Activated CD4-positive, alpha-beta memory T cell treated with anti-CD3 and anti-CD28 coated beads, Interleukin-2, amount 10 ng/mL, durations not matched to agents 7 days and 5 days (primary cell): ENCODE data around the gene ACE. TPM values are rescaled to one million over a fixed set of nuclear protein-coding genes. Genes with fewer than 3 reads are reported as not detected.

Experiments
- CTCF ChIA-PET: fragments of 350-600 bp; sonication (Branson Sonifier 250); formaldehyde crosslinking; loops from one replicate; lab custom pipeline; 2021; ENCODE audit warnings: antibody characterized with exemption, inconsistent platforms; lab: Charles Lee
- POLR2A ChIA-PET: fragments of 350-600 bp; sonication (Branson Sonifier 250); formaldehyde crosslinking; loops from one replicate; lab custom pipeline; 2021; ENCODE audit warnings: antibody characterized with exemption; lab: Charles Lee
- DNase-seq: peaks from one replicate; pipeline ENCODE4 v3.0.0-alpha.2; 2020
- H3K27ac Mint-ChIP-seq: one replicate; pipeline ENCODE4 v1.8.0; 2021; ENCODE audit warnings: mild to moderate bottlenecking, mixed read lengths
- H3K27me3 Mint-ChIP-seq: one replicate; pipeline ENCODE4 v1.8.0; 2021; ENCODE audit warnings: mixed read lengths
- H3K36me3 Mint-ChIP-seq: one replicate; pipeline ENCODE4 v1.8.0; 2021; ENCODE audit warnings: low read depth, mixed read lengths
- H3K4me1 Mint-ChIP-seq: one replicate; pipeline ENCODE4 v1.8.0; 2021; ENCODE audit warnings: mixed read lengths
- H3K4me3 Mint-ChIP-seq: one replicate; pipeline ENCODE4 v1.8.0; 2021; ENCODE audit warnings: mild to moderate bottlenecking, mixed read lengths
- H3K9me3 Mint-ChIP-seq: one replicate; pipeline ENCODE4 v1.8.0; 2021; ENCODE audit warnings: mixed read lengths
- total RNA-seq, 2 experiments: library from RNA; stranded (reverse); gene quantifications; one replicate each; pipeline ENCODE4 v1.2.3, GENCODE V29; 2021

The ACE gene
- total RNA-seq, 2 experiments from 2014 or later: 10.6 to 12.2 TPM

DNA sequence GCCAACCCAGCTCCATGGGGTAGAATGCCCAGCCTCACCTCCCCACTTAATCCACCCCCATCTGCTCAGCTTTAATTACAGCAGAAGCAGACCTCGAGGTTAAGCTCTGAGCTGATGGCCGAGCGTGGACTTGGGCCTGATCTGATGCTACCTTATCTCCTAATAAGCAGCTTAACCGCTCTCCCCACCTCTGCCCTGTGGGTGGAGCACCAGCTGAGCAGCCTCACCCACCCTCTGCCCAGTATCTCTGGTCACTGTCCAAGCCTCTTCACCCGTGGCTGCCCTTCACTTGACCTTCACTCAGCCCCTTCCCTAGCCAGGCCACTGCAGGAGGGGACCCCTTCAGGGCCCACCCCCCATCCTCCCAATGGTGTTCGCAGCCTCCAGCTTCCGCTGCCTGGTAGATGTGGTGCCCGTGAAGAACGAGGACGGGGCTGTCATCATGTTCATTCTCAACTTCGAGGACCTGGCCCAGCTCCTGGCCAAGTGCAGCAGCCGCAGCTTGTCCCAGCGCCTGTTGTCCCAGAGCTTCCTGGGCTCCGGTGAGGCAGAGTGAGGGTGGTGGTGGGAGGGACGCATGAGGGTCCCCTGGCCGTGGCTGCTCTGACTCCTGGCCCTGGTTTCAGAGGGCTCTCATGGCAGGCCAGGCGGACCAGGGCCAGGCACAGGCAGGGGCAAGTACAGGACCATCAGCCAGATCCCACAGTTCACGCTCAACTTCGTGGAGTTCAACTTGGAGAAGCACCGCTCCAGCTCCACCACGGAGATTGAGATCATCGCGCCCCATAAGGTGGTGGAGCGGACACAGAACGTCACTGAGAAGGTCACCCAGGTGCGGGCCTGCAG lies 53.1 kb downstream of the ACE start:
- ChIA-PET POLR2A (no interaction called here), CTCF (no interaction called here)
- Mint-ChIP-seq H3K9me3 (no peaks in the 10 kb centered on the region), H3K27me3 (no peaks in the 10 kb centered on the region), H3K4me1 (no peaks in the 10 kb centered on the region), H3K4me3 (no peak overlapping the region), H3K36me3 (no peaks in the 10 kb centered on the region), H3K27ac (no peak overlapping the region)
- no peak for DNase-seq

DNA sequence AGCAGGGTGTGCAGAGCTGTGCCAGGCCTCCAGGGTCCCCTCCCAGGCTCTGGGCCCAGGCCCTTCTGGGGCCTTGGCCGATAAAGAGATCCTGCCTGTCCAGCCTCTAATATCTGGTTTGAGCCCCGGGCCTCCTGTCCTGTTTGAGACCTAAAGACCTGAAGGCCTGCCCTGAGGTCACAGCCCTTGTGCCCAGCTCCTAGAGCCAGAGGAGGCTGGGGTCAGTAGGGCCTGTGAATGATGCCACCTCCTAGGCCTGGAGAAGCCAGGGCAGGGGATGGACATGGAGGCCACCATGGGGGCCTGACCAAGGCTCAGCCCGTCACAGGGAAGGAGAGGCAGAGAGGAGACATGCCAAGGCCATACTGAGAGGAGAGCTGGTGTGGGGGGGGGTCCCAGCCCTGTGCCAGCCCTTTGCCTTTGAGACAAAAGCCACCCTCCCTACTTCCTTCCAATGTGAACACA lies 53.7 kb downstream of the ACE start:
- DNase-seq: no peak
- Mint-ChIP-seq H3K4me3 (no peak overlapping the region), H3K4me1 (no peaks in the 10 kb centered on the region), H3K9me3 (no peaks in the 10 kb centered on the region), H3K27me3 (no peaks in the 10 kb centered on the region), H3K27ac (no peak overlapping the region), H3K36me3 (no peaks in the 10 kb centered on the region)
- POLR2A ChIA-PET: no interaction called here
- CTCF ChIA-PET: no interaction called here

DNA sequence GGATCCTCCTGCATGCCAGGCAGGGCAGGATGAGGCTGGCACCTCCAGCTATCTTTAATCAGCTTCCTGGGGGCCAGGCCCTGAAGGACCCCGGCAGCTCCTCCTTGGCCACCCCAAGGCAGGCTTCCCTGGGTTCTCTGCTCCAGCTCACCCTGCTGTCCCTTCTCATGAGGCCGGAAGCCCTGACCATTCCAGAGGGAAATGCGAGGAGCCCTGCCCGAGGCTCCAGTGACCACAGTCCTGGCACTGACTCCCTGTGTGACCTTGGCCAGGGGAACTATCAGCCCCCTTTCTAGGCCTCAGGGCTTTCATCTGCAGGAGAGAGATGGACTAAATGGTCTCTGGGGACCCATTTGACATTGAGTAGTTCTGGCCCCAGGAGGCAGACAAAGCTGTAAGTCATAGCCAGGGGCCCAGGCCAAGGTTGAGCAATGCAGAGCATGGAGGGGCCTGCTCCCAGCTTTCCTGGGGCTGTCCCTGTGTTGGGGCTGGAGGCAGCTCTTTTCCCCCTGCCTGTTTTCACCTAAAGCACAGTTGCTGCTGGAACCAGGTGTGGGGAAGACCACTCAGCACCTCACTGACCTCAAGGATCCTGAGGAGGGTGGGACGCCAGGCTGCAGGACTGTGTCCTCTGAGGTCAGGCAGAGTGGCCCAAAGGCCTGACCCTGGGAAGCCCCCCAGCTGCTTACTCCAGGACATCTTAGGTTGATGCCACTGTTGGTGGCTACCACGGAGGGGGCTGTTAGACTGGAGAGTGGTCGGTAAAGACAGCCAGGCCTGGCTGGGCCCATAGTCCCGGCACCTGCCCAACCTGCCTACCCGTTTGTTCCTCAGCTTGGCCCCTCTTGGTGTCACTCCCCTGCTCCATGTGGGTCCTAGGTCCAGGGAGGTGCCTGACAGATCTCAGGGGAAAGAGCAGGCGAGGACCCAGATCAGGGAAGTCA lies 54.4 kb downstream of the ACE start:
- Mint-ChIP-seq H3K4me1 (no peaks in the 10 kb centered on the region), H3K4me3 (no peak overlapping the region), H3K27me3 (peaks cover 3% of the 10 kb centered on the region), H3K36me3 (no peaks in the 10 kb centered on the region), H3K27ac (no peak overlapping the region), H3K9me3 (no peaks in the 10 kb centered on the region)
- CTCF ChIA-PET: no interaction called here
- POLR2A ChIA-PET: no interaction called here
- DNase-seq: no peak

DNA sequence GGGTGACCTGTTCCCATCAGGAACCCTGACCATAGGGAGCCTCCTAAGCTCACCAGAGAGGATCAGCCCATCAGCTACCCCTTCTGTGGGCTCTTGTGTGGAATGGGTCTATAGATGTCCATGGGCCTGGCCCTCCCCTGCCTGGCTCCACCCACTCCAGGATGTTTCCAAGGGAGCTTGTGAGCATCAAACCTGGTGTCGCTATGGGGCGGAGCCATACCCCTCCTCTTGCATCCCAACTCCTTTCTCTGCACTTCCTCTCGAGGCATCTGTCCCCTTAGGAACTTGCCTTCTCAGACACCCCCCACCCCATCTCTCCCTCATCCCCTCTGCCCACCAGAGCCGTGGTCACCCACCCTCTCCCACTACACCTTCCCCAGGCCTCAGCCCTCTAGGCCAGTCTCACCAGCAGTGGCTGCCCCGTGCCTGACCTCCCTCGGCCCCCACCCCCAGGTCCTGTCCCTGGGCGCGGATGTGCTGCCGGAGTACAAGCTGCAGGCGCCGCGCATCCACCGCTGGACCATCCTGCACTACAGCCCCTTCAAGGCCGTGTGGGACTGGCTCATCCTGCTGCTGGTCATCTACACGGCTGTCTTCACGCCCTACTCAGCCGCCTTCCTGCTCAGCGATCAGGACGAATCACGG lies 56.7 kb downstream of the ACE start:
- DNase-seq: no peak
- ChIA-PET CTCF (interaction anchor here (0.6 kb wide), 1 partner anchor 85 kb away, joined by 3 read pairs; no protein-coding TSS in a partner anchor), POLR2A (no interaction called here)
- Mint-ChIP-seq H3K27ac (no peak overlapping the region), H3K9me3 (no peaks in the 10 kb centered on the region), H3K27me3 (peaks cover 15% of the 10 kb centered on the region), H3K4me3 (no peak overlapping the region), H3K4me1 (peaks cover 2% of the 10 kb centered on the region), H3K36me3 (no peaks in the 10 kb centered on the region)

DNA sequence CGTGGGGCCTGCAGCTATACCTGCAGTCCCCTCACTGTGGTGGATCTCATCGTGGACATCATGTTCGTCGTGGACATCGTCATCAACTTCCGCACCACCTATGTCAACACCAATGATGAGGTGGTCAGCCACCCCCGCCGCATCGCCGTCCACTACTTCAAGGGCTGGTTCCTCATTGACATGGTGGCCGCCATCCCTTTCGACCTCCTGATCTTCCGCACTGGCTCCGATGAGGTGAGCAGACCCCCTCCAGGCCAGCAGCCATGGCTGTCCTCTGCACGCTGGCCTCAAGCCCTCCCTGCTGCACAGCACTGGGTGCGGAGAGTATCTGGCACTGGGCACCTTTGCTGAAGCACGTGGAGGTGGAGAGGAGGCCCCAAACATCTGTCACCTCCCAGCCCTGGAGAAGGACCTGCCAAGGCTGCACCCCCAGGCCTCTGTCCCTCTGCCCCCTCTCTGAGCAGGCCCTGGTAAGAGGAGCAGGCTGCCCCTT lies 57.3 kb downstream of the ACE start:
- H3K4me3 Mint-ChIP-seq: no peak overlapping the region
- CTCF ChIA-PET: no interaction called here
- POLR2A ChIA-PET: no interaction called here
- no peaks in the 10 kb centered on the region for H3K36me3 Mint-ChIP-seq
- H3K27me3 Mint-ChIP-seq: peaks cover 21% of the 10 kb centered on the region
- H3K4me1 Mint-ChIP-seq: peaks cover 2% of the 10 kb centered on the region
- H3K9me3 Mint-ChIP-seq: no peaks in the 10 kb centered on the region
- H3K27ac Mint-ChIP-seq: no peak overlapping the region
- no peak for DNase-seq

DNA sequence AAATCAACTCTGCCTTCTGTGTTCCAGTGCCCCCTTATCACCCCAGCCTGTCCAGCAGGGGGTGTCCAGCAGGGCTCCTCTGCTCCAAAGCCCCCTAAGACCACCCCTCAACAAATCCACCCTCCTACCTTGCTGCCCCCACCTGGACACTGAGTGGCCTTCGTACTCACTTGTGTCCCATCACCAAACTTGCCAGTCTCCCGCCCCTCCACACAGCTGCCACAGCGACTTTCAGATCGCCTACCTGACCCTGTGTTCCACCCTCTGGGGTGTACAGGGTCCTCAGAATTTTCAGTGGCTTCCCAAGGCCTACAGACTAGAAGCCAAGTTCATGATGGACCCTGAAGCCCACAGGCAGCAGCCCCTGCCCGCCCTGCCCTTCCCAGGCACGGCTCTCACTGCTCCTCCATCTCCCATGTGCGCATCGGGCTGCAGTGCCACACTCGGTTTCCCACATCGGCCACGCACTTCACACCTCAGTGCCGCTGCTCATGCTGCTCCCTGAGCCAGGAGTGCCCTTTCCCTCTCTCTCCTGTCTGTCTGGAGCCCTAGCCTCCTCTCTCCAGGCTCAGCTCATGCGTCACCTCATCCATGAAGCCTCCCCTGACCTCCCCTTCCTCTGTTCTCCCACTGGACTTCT lies 58.1 kb downstream of the ACE start:
- Mint-ChIP-seq H3K27me3 (peaks cover 29% of the 10 kb centered on the region), H3K9me3 (no peaks in the 10 kb centered on the region), H3K36me3 (no peaks in the 10 kb centered on the region), H3K27ac (no peak overlapping the region), H3K4me1 (peaks cover 4% of the 10 kb centered on the region), H3K4me3 (no peak overlapping the region)
- no peak for DNase-seq
- CTCF ChIA-PET: no interaction called here
- POLR2A ChIA-PET: no interaction called here

DNA sequence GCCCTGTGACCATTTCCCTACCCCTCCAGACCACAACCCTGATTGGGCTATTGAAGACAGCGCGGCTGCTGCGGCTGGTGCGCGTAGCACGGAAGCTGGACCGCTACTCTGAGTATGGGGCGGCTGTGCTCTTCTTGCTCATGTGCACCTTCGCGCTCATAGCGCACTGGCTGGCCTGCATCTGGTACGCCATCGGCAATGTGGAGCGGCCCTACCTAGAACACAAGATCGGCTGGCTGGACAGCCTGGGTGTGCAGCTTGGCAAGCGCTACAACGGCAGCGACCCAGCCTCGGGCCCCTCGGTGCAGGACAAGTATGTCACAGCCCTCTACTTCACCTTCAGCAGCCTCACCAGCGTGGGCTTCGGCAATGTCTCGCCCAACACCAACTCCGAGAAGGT lies 58.8 kb downstream of the ACE start:
- H3K27ac Mint-ChIP-seq: no peak overlapping the region
- no peaks in the 10 kb centered on the region for H3K36me3 Mint-ChIP-seq
- no peaks in the 10 kb centered on the region for H3K9me3 Mint-ChIP-seq
- POLR2A ChIA-PET: no interaction called here
- H3K27me3 Mint-ChIP-seq: peaks cover 32% of the 10 kb centered on the region
- no peak for DNase-seq
- CTCF ChIA-PET: no interaction called here
- no peak overlapping the region for H3K4me3 Mint-ChIP-seq
- H3K4me1 Mint-ChIP-seq: peaks cover 4% of the 10 kb centered on the region

DNA sequence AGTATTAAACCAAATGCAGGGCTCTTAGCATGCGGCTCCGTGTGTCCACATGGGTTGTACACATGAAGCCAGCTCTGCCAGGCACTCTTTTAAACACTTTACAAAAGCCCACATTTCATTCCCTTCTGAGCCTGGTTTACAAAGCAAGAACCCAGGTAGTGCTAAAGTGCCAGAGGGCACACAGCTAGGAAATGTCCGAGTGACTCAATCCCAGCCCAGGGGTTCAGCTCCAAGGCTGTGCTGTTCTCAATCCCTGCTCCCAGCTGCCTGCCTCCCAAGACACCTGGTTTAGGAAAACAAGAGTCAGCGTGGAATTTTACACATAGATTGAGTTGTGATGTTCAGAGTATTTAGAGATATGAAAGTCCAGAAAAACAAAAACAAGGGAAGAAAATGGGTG lies 60.1 kb downstream of the ACE start:
- H3K4me1 Mint-ChIP-seq: peaks cover 4% of the 10 kb centered on the region
- no peaks in the 10 kb centered on the region for H3K9me3 Mint-ChIP-seq
- ChIA-PET CTCF (interaction anchor here (1.7 kb wide), 1 partner anchor 111 kb away, joined by 3 read pairs; no protein-coding TSS in a partner anchor), POLR2A (interaction anchor here (1.1 to 2.3 kb wide), 2 partner anchors 12 to 14 kb away, joined by 3 to 7 read pairs; no protein-coding TSS in a partner anchor)
- H3K36me3 Mint-ChIP-seq: no peaks in the 10 kb centered on the region
- peaks cover 32% of the 10 kb centered on the region for H3K27me3 Mint-ChIP-seq
- H3K4me3 Mint-ChIP-seq: no peak overlapping the region
- no peak for DNase-seq
- no peak overlapping the region for H3K27ac Mint-ChIP-seq

DNA sequence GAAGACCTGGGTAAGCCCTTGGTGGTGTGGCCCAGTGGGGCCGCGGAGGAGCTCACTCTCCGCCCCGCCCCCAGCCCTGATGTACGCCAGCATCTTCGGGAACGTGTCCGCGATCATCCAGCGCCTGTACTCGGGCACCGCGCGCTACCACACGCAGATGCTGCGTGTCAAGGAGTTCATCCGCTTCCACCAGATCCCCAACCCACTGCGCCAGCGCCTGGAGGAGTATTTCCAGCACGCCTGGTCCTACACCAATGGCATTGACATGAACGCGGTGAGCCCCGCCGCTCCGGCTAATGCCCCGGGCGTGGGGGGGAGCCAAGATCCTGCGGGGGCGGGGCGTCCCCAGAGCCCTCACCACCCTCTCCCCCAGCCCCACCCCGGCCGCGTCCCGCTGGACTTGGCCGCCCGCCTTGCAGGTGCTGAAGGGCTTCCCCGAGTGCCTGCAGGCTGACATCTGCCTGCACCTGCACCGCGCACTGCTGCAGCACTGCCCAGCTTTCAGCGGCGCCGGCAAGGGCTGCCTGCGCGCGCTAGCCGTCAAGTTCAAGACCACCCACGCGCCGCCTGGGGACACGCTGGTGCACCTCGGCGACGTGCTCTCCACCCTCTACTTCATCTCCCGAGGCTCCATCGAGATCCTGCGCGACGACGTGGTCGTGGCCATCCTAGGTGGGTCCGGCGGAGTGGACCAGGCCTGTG lies 61.3 kb downstream of the ACE start:
- peaks cover 32% of the 10 kb centered on the region for H3K27me3 Mint-ChIP-seq
- H3K4me1 Mint-ChIP-seq: peaks cover 4% of the 10 kb centered on the region
- POLR2A ChIA-PET: interaction anchor here (1.1 to 2.3 kb wide), 2 partner anchors 11 to 13 kb away, joined by 3 to 7 read pairs; no protein-coding TSS in a partner anchor
- no peak overlapping the region for H3K4me3 Mint-ChIP-seq
- CTCF ChIA-PET: no interaction called here
- no peak for DNase-seq
- H3K27ac Mint-ChIP-seq: no peak overlapping the region
- no peaks in the 10 kb centered on the region for H3K9me3 Mint-ChIP-seq
- no peaks in the 10 kb centered on the region for H3K36me3 Mint-ChIP-seq

DNA sequence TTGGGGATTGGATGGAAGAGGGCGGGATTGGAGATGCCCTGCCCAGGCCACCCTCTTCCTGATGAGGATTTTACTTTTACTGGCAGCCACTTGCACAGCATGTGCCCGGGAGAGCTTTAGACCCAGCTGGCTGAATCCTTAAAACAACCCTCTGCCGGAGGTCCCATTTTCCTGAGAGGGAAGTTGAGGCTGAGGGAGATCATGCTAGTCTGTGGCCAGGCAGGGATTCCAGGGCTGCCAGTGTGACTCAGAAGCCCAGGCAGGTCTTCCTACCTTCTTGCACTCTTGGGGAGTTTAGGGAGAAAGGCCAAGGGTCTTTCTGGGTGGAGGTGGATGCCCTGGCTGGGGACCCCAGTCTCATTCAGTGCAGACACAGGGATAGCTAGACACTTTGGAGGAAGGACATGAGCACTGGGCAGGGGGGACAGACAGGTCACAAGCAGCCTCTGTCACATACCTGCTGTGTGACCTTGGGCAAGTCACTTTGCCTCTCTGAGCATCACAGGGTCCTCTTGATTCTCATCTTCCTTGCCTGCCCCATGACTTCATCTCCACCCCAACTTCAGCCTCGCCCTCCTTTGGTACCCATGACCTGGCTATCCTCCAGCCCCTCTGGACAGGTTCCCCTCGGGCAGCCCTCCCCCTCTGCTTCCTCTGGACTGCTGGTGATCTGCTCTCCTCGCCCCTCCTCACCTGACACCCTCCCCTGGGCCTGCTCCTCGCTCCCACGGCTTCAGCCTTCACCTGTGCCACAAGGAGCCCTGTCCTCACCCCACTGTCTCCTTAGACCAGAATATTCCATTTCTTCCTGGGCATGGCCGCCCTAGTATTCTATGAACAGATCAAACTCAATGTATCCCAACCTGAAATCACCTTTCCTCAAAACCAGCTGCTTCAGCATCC lies 62.1 kb downstream of the ACE start:
- no peaks in the 10 kb centered on the region for H3K9me3 Mint-ChIP-seq
- H3K27ac Mint-ChIP-seq: no peak overlapping the region
- H3K36me3 Mint-ChIP-seq: no peaks in the 10 kb centered on the region
- no peak overlapping the region for H3K4me3 Mint-ChIP-seq
- CTCF ChIA-PET: no interaction called here
- POLR2A ChIA-PET: interaction anchor here (2.3 kb wide), 1 partner anchor 12 kb away, joined by 7 read pairs; no protein-coding TSS in a partner anchor
- peaks cover 32% of the 10 kb centered on the region for H3K27me3 Mint-ChIP-seq
- no peak for DNase-seq
- H3K4me1 Mint-ChIP-seq: peaks cover 4% of the 10 kb centered on the region

DNA sequence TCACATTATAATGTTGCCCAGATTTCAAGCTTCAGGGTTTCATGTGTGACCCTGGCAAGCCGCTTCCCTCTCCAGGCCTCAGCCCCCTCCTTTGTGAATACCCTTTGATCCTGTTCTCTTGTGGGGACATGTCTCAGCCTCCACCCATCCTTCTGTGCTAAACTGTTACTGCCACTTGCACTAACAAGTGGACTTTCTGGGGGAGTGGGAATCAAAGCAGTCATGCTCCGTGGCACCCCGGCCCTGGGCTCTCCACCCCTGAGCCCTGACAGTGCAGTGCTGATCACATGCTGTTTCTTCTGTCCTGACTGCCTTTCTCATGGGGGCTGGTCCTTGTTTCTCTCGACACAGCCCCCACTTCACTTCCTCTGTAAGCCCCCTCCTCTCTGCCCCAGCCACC lies 63.7 kb downstream of the ACE start:
- DNase-seq: no peak
- Mint-ChIP-seq H3K4me1 (peaks cover 4% of the 10 kb centered on the region), H3K36me3 (no peaks in the 10 kb centered on the region), H3K4me3 (no peak overlapping the region), H3K27me3 (peaks cover 32% of the 10 kb centered on the region), H3K9me3 (no peaks in the 10 kb centered on the region), H3K27ac (no peak overlapping the region)
- ChIA-PET CTCF (no interaction called here), POLR2A (no interaction called here)
